Panc1 (cell line): Measurements from ENCODE around the gene HNRNPUL1.

Experiments used
- POLR2AphosphoS5 ChIP-seq: IDR thresholded peaks from 2 replicates; pipeline ENCODE4 v1.6.1; 2012; ENCODE audit warnings: mild to moderate bottlenecking, low read depth, low read length, moderate library complexity
- TF ChIP-seq, protein P1 (sequence below): fragments of 450-650 bp; IDR thresholded peaks from 2 replicates; pipeline ENCODE4 v1.5.1; 2017; ENCODE audit warnings: mild to moderate bottlenecking

DNA sequence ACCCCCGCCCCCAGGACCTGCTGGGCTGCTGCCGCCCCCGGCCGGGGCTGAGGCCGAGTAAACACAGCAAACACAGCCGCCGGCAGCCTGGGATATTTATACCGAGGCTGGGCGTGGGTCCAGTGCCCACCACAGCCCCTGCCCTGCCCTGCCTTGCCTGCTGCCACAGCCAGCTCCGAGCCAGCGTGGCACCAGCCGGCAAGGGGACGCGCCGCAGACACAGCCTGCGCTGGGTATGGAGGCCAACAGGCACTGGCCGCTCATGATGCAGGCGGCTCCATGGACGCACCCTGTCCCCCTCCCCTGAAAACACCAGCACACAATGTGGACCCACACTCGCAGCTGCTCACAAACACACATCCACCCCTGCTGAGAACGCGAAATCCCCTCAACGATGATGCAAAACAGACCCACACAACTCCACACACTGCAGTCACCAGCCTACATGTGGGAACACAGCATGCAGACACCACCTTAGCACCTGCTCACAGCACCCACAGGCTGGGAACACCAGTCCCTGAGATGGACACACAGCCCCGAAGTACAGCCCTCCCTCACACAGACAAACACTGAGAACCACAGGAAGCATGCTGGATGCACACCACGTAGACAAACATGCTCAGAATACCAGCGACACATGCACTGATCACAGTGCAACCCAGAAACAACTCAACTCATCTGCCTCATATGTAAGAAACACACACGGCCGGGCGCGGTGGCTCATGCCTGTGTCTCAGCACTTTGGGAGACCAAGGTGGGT lies 62.0 kb downstream of the HNRNPUL1 start:
- TF ChIP-seq, protein P1, sequence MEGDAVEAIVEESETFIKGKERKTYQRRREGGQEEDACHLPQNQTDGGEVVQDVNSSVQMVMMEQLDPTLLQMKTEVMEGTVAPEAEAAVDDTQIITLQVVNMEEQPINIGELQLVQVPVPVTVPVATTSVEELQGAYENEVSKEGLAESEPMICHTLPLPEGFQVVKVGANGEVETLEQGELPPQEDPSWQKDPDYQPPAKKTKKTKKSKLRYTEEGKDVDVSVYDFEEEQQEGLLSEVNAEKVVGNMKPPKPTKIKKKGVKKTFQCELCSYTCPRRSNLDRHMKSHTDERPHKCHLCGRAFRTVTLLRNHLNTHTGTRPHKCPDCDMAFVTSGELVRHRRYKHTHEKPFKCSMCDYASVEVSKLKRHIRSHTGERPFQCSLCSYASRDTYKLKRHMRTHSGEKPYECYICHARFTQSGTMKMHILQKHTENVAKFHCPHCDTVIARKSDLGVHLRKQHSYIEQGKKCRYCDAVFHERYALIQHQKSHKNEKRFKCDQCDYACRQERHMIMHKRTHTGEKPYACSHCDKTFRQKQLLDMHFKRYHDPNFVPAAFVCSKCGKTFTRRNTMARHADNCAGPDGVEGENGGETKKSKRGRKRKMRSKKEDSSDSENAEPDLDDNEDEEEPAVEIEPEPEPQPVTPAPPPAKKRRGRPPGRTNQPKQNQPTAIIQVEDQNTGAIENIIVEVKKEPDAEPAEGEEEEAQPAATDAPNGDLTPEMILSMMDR: no peak
- TF ChIP-seq POLR2AphosphoS5: no peak
